IMR-90 (cell line): Measurements from ENCODE around the gene SYNE1. TPM values are rescaled to one million over a fixed set of nuclear protein-coding genes. Genes with fewer than 3 reads are reported as not detected.

Experiments
- ATAC-seq: fragments of 200-7000 bp; cut with Tn5 transposase; 2 replicates; pipeline ENCODE4 v1.9.1; 2020; ENCODE audit warnings: low read depth, mild to moderate bottlenecking, moderate library complexity
- BruUV-seq: library from RNA; stranded (reverse); fragments of 400-500 nt; replicated peaks from 2 replicates; lab custom pipeline; 2021; lab: Mats Ljungman, UMichigan
- CTCF ChIA-PET: fragments of 300-600 bp; formaldehyde crosslinking; extraction: SDS; loops from one replicate; lab custom pipeline; 2021; ENCODE audit warnings: antibody characterized with exemption; lab: Yijun Ruan, JAX
- POLR2A ChIA-PET: fragments of 300-600 bp; sonication (Branson Sonifier 250); formaldehyde crosslinking; loops from one replicate; lab custom pipeline; 2022; ENCODE audit warnings: antibody characterized with exemption; ENCODE audit not compliant: unreplicated experiment; lab: Charles Lee
- DNase-seq: peaks from one replicate; pipeline ENCODE4 v3.0.0; 2013
- H2AFZ ChIP-seq: replicated peaks from 2 replicates; pipeline ENCODE3; 2013; ENCODE audit warnings: low read length, mild to moderate bottlenecking; ENCODE audit not compliant: poor library complexity
- H2AK5ac ChIP-seq: 2 replicates; pipeline ENCODE4 v1.6.1; 2013; ENCODE audit warnings: low read depth, low read length, inconsistent platforms
- H2AK9ac ChIP-seq: replicated peaks from 2 replicates; pipeline ENCODE3; 2013; ENCODE audit warnings: mild to moderate bottlenecking, low read depth, low read length, moderate library complexity; ENCODE audit not compliant: poor library complexity
- H2BK120ac ChIP-seq: 2 replicates; pipeline ENCODE4 v1.6.1; 2013; ENCODE audit warnings: low read depth, low read length, inconsistent platforms
- H2BK15ac ChIP-seq: 3 replicates; pipeline ENCODE4 v1.6.1; 2013; ENCODE audit warnings: low read depth, low read length, inconsistent platforms
- H2BK20ac ChIP-seq: 2 replicates; pipeline ENCODE4 v1.6.1; 2013; ENCODE audit warnings: low read depth, mild to moderate bottlenecking, inconsistent platforms, low read length, moderate library complexity
- H2BK5ac ChIP-seq: 2 replicates; pipeline ENCODE4 v1.6.1; 2013; ENCODE audit warnings: mild to moderate bottlenecking, low read depth, low read length, inconsistent platforms; ENCODE audit not compliant: poor library complexity, severe bottlenecking
- H3K14ac ChIP-seq: replicated peaks from 2 replicates; pipeline ENCODE4 v1.6.1; 2013; ENCODE audit warnings: low read depth, low read length, inconsistent platforms
- H3K18ac ChIP-seq: 2 replicates; pipeline ENCODE4 v1.6.1; 2013; ENCODE audit warnings: low read depth, low read length, control low read depth
- H3K23ac ChIP-seq: 2 replicates; pipeline ENCODE4 v1.6.1; 2013; ENCODE audit warnings: low read depth, low read length, inconsistent platforms
- H3K27ac ChIP-seq: 2 replicates; pipeline ENCODE4 v1.5.1; 2013; ENCODE audit warnings: mild to moderate bottlenecking, control low read depth, low read length; ENCODE audit not compliant: insufficient read depth
- H3K27me3 ChIP-seq: 2 replicates; pipeline ENCODE4 v1.6.1; 2013; ENCODE audit warnings: low read length; ENCODE audit not compliant: control insufficient read depth, insufficient read depth
- H3K36me3 ChIP-seq: 2 replicates; pipeline ENCODE4 v1.6.1; 2013; ENCODE audit warnings: low read length, mixed read lengths; ENCODE audit not compliant: control insufficient read depth, insufficient read depth
- H3K4ac ChIP-seq: 2 replicates; pipeline ENCODE4 v1.6.1; 2013; ENCODE audit warnings: low read depth, low read length, inconsistent platforms
- H3K4me1 ChIP-seq: 2 replicates; pipeline ENCODE4 v1.6.1; 2013; ENCODE audit warnings: low read length, mixed read lengths; ENCODE audit not compliant: control insufficient read depth, insufficient read depth
- H3K4me2 ChIP-seq: 2 replicates; pipeline ENCODE4 v1.6.1; 2013; ENCODE audit warnings: low read depth, mild to moderate bottlenecking, control low read depth, low read length, moderate library complexity
- H3K4me3 ChIP-seq: 2 replicates; pipeline ENCODE4 v1.5.1; 2013; ENCODE audit warnings: low read depth, mild to moderate bottlenecking, control low read depth, low read length, moderate library complexity; ENCODE audit not compliant: insufficient read depth
- H3K56ac ChIP-seq: 2 replicates; pipeline ENCODE4 v1.6.1; 2013; ENCODE audit warnings: low read length, inconsistent platforms; ENCODE audit not compliant: insufficient read depth; ENCODE audit errors: extremely low read depth
- H3K79me1 ChIP-seq, 2 experiments: 2 replicates each; pipeline ENCODE4 v1.6.1; 2013; ENCODE audit warnings: low read length in 2 of 2, inconsistent platforms in 1 of 2, low read depth in 1 of 2
- H3K9ac ChIP-seq: 2 replicates; pipeline ENCODE4 v1.6.1; 2013; ENCODE audit warnings: low read depth, low read length, control low read depth
- H3K9me1 ChIP-seq: 2 replicates; pipeline ENCODE4 v1.6.1; 2013; ENCODE audit warnings: low read length, inconsistent platforms; ENCODE audit not compliant: insufficient read depth
- H3K9me3 ChIP-seq: 2 replicates; pipeline ENCODE4 v1.6.1; 2013; ENCODE audit warnings: low read length; ENCODE audit not compliant: control insufficient read depth, insufficient read depth
- H4K20me1 ChIP-seq: 2 replicates; pipeline ENCODE4 v1.6.1; 2013; ENCODE audit warnings: low read length, inconsistent platforms; ENCODE audit not compliant: insufficient read depth
- H4K5ac ChIP-seq: 2 replicates; pipeline ENCODE4 v1.6.1; 2013; ENCODE audit warnings: mild to moderate bottlenecking, low read depth, low read length, control low read depth
- H4K8ac ChIP-seq, 2 experiments: 2 replicates each; pipeline ENCODE4 v1.6.1; 2013; ENCODE audit warnings: low read depth in 2 of 2, low read length in 2 of 2, control low read depth in 1 of 2, inconsistent platforms in 1 of 2
- H4K91ac ChIP-seq: 2 replicates; pipeline ENCODE4 v1.6.1; 2013; ENCODE audit warnings: low read depth, low read length, inconsistent platforms; ENCODE audit not compliant: insufficient read depth
- CTCF ChIP-seq: conservative IDR thresholded peaks from 2 replicates; pipeline ENCODE4 v1.5.1; 2012; ENCODE audit warnings: mild to moderate bottlenecking, low read depth, low read length, improper control_type of control experiment
- FOS ChIP-seq: fragments of 150-350 bp; IDR thresholded peaks from 2 replicates; pipeline ENCODE4 v1.6.1; 2016; ENCODE audit warnings: low read depth, low read length
- MAFK ChIP-seq: IDR thresholded peaks from 2 replicates; pipeline ENCODE4 v1.6.1; 2012; ENCODE audit warnings: low read depth, low read length, improper control_type of control experiment
- RAD21 ChIP-seq: IDR thresholded peaks from 2 replicates; pipeline ENCODE4 v1.6.1; 2012; ENCODE audit warnings: low read length, improper control_type of control experiment
- RCOR1 ChIP-seq: IDR thresholded peaks from 2 replicates; pipeline ENCODE4 v1.6.1; 2012; ENCODE audit warnings: mild to moderate bottlenecking, low read length, improper control_type of control experiment; ENCODE audit not compliant: insufficient replicate concordance
- USF2 ChIP-seq: fragments of 150-350 bp; IDR thresholded peaks from 2 replicates; pipeline ENCODE4 v1.6.1; 2017; ENCODE audit warnings: mild to moderate bottlenecking, antibody characterized with exemption, low read length, low read depth
- WGBS, 2 experiments: methylation state at CpG; one replicate each; pipeline versions ENCODE4 v1.1.5 to v1.1.7; 2013; ENCODE audit warnings: missing lambda C conversion rate in 2 of 2; ENCODE audit not compliant: insufficient read length in 1 of 2; ENCODE audit errors: extremely low coverage in 2 of 2; 5-methylcytosine and 5-hydroxymethylcytosine counted together
- dilution Hi-C: fragments of 300-500 bp; cut with HindIII; formaldehyde crosslinking; loops from one replicate; pipeline ENCODE4 v1.14.3; 2018; ENCODE audit warnings: low sequenced_read_pairs; ENCODE audit not compliant: unreplicated experiment
- in situ Hi-C: fragments of 300-500 bp; cut with MboI; formaldehyde crosslinking; loops from 3 replicates; pipeline ENCODE4 v1.14.3; 2019; ENCODE audit warnings: low sequenced_read_pairs, inconsistent platforms, mixed read lengths
- intact Hi-C: fragments of 100-400 bp; cut with micrococcal nuclease; formaldehyde crosslinking; loops from 2 replicates; pipeline ENCODE4 v1.10.0; 2022
- polyA plus RNA-seq, 3 experiments: library from polyadenylated mRNA; depleted of rRNA; stranded (reverse); fragments of >200 nt; gene quantifications; 2 replicates each; pipeline ENCODE4 v1.2.3, GENCODE V29; 2012; ENCODE audit warnings: low replicate concordance in 1 of 3
- total RNA-seq: library from RNA; depleted of rRNA; stranded (reverse); fragments of >200 nt; gene quantifications from 2 replicates; pipeline ENCODE4 v1.2.3, GENCODE V29; 2012

The SYNE1 gene
- total and polyA plus RNA-seq, 2 of the 4 experiments (the other 2 are of a cell fraction): 34.1 to 159 TPM

GRCh38 chr6:152682141-152682540 is 45.0 kb upstream of the SYNE1 start:
- Histone ChIP-seq H3K14ac (no peak overlapping the region), H2AK9ac (no peak overlapping the region), H3K79me1 (no peaks in the 10 kb centered on the region), H3K9ac (no peak overlapping the region), H2BK120ac (no peak overlapping the region), H2BK15ac (no peak overlapping the region), H2BK5ac (no peak overlapping the region), H2AFZ (no peak overlapping the region), H4K5ac (no peak overlapping the region), H2AK5ac (no peak overlapping the region), H3K27ac (no peak overlapping the region), H3K23ac (no peak overlapping the region), H4K8ac (no peak overlapping the region), H3K4me3 (no peak overlapping the region), H3K9me1 (no peaks in the 10 kb centered on the region), H3K4ac (no peak overlapping the region), H4K20me1 (no peaks in the 10 kb centered on the region), H3K36me3 (no peaks in the 10 kb centered on the region), H3K18ac (no peak overlapping the region), H2BK20ac (no peak overlapping the region), H3K56ac (no peak overlapping the region), H3K27me3 (no peaks in the 10 kb centered on the region), H3K4me1 (no peaks in the 10 kb centered on the region), H3K9me3 (no peaks in the 10 kb centered on the region), H4K91ac (no peak overlapping the region), H3K4me2 (no peak overlapping the region)
- 19% methylated on average over 2 of the region's 8 CpGs; no CpG with 5 or more reads in 1 of the 2 experiments for WGBS, 2 experiments
- no TSS peak for BruUV-seq
- intact Hi-C loops: no loop called here
- POLR2A ChIA-PET: no interaction called here
- CTCF ChIA-PET: no interaction called here
- in situ Hi-C loops: no loop called here
- ATAC-seq (no peak), DNase-seq (no peak)
- no peak for TF ChIP-seq USF2
- no peak for TF ChIP-seq MAFK
- TF ChIP-seq FOS: no peak
- no peak for TF ChIP-seq CTCF
- TF ChIP-seq RAD21: no peak
- no peak for TF ChIP-seq RCOR1
- dilution Hi-C loops: no loop called here
